ENCODE data around the gene GALNT15. TPM values are rescaled to one million over a fixed set of nuclear protein-coding genes. Genes with fewer than 3 reads are reported as not detected.

Gene GALNT15
- total RNA-seq, 1 donor from 2014 or later: 10.3 TPM

GRCh38 chr3:16248556-16248955 is 74.1 kb downstream of the GALNT15 start:
- no peak for DNase-seq
- intact Hi-C loops (cut with DNase I): loop anchor here (5.0 kb wide), 1 partner anchor 196 kb away; no protein-coding TSS in a partner anchor
- no peaks in the 10 kb centered on the region for H3K27me3 ChIP-seq
- ATAC-seq: no peak
- no peaks in the 10 kb centered on the region for H3K9me3 ChIP-seq
- TF ChIP-seq CTCF (IDR thresholded peaks at IDR 0.05): no peak
- peaks cover 14% of the 10 kb centered on the region for H3K4me1 ChIP-seq
- no peaks in the 10 kb centered on the region for H3K36me3 ChIP-seq
- H3K4me3 ChIP-seq: no peak overlapping the region
- H3K27ac ChIP-seq: no peak overlapping the region

GRCh38 chr3:16249336-16249735 is 74.9 kb downstream of the GALNT15 start:
- TF ChIP-seq CTCF (IDR thresholded peaks at IDR 0.05): peak; percentile 32
- Histone ChIP-seq H3K9me3 (no peaks in the 10 kb centered on the region), H3K36me3 (no peaks in the 10 kb centered on the region), H3K4me1 (peaks cover 20% of the 10 kb centered on the region), H3K4me3 (no peak overlapping the region), H3K27me3 (no peaks in the 10 kb centered on the region), H3K27ac (no peak overlapping the region)
- intact Hi-C loops (cut with DNase I): loop anchor here (5.0 kb wide), 1 partner anchor 197 kb away; no protein-coding TSS in a partner anchor
- no peak for DNase-seq
- no peak for ATAC-seq

- Histone ChIP-seq H3K9me3 (no peaks in the 10 kb centered on the region), H3K27ac (no peak overlapping the region), H3K4me3 (no peak overlapping the region), H3K36me3 (no peaks in the 10 kb centered on the region), H3K27me3 (no peaks in the 10 kb centered on the region), H3K4me1 (peaks cover 20% of the 10 kb centered on the region)
- ATAC-seq: no peak
- intact Hi-C loops (cut with DNase I): loop anchor here (5.0 kb wide), 1 partner anchor 198 kb away; no protein-coding TSS in a partner anchor
- no peak for DNase-seq
- no peak for TF ChIP-seq CTCF (IDR thresholded peaks at IDR 0.05)
These were observed 75.4 kb downstream of the GALNT15 start for GRCh38 chr3:16249886-16250285.

- no peak overlapping the region for H3K4me3 ChIP-seq
- no peak for TF ChIP-seq CTCF (IDR thresholded peaks at IDR 0.05)
- H3K27me3 ChIP-seq: no peaks in the 10 kb centered on the region
- no peaks in the 10 kb centered on the region for H3K9me3 ChIP-seq
- peaks cover 20% of the 10 kb centered on the region for H3K4me1 ChIP-seq
- intact Hi-C loops (cut with DNase I): no loop called here
- ATAC-seq (no peak), DNase-seq (no peak)
- no peak overlapping the region for H3K27ac ChIP-seq
- H3K36me3 ChIP-seq: peaks cover under 1% of the 10 kb centered on the region
These were observed 77.0 kb downstream of the GALNT15 start for GRCh38 chr3:16251316-16252085.

- no peak for DNase-seq
- intact Hi-C loops (cut with DNase I): no loop called here
These were observed 77.9 kb downstream of the GALNT15 start for GRCh38 chr3:16252243-16252978.

More at GRCh38 chr3:16252243-16252978, 77.9 kb downstream of the GALNT15 start:
- Histone ChIP-seq H3K27ac (peak overlapping the region; percentile 42), H3K27me3 (no peaks in the 10 kb centered on the region), H3K4me1 (peaks cover 17% of the 10 kb centered on the region), H3K36me3 (peaks cover 5% of the 10 kb centered on the region), H3K4me3 (no peak overlapping the region), H3K9me3 (no peaks in the 10 kb centered on the region)
- no peak for TF ChIP-seq CTCF (IDR thresholded peaks at IDR 0.05)
- no peak for ATAC-seq
